Measurements from ENCODE around the gene SOAT2. TPM values are rescaled to one million over a fixed set of nuclear protein-coding genes. Genes with fewer than 3 reads are reported as not detected.

SOAT2 gene
- polyA plus RNA-seq, 4 donors = 1.2 to 3.1 (median 1.6) TPM

GRCh38 chr12:53173085-53173715 lies 69.9 kb downstream of the SOAT2 start:
- no peak for DNase-seq (ENCODE audit: low read depth in 4 of 4, low spot score in 2 of 4)

Other genes starting within 250 kb of the SOAT2 start
- 100 to 1,000 TPM; 212 to 262 (median 238) TPM for gene KRT8, start 198.4 kb upstream of the SOAT2 start, polyA plus RNA-seq (ENCODE audit: insufficient read length in 4 of 4)
- gene KRT18, start 154.4 kb upstream of the SOAT2 start, polyA plus RNA-seq (ENCODE audit: insufficient read length in 4 of 4) = 100 to 1,000 TPM; 164 to 178 (median 168) TPM
- gene EIF4B, start 97.0 kb upstream of the SOAT2 start, polyA plus RNA-seq (ENCODE audit: insufficient read length in 4 of 4) = 100 to 1,000 TPM; 463 to 558 (median 490) TPM
- gene TNS2, start 53.4 kb upstream of the SOAT2 start, polyA plus RNA-seq (ENCODE audit: insufficient read length in 4 of 4) = 100 to 1,000 TPM in 2 of 4 donors, 10 to 100 TPM in 2; 66.5 to 168 (median 112) TPM
- gene SPRYD3, start 24.1 kb upstream of the SOAT2 start, polyA plus RNA-seq (ENCODE audit: insufficient read length in 4 of 4) = 10 to 100 TPM; 17.2 to 22.9 (median 20.0) TPM
- 10 to 100 TPM; 11.2 to 22.5 (median 14.4) TPM for gene IGFBP6, start 5.8 kb upstream of the SOAT2 start, polyA plus RNA-seq (ENCODE audit: insufficient read length in 4 of 4)
- 10 to 100 TPM; 64.1 to 80.8 (median 67.7) TPM for gene ZNF740, start 77.2 kb downstream of the SOAT2 start, polyA plus RNA-seq (ENCODE audit: insufficient read length in 4 of 4)
- gene CSAD, start 77.4 kb downstream of the SOAT2 start, polyA plus RNA-seq (ENCODE audit: insufficient read length in 4 of 4) = 100 to 1,000 TPM in 2 of 4 donors, 10 to 100 TPM in 2; 25.9 to 126 (median 69.1) TPM
- 1 to 10 TPM; 1.2 to 1.7 (median 1.3) TPM for gene ITGB7, start 103.8 kb downstream of the SOAT2 start, polyA plus RNA-seq (ENCODE audit: insufficient read length in 4 of 4)
- gene RARG, start 128.7 kb downstream of the SOAT2 start, polyA plus RNA-seq (ENCODE audit: insufficient read length in 4 of 4) = 10 to 100 TPM; 27.5 to 39.6 (median 36.5) TPM
- 10 to 100 TPM in 2 of 4 donors, 1 to 10 TPM in 2; 8.7 to 18.1 (median 11.4) TPM for gene ESPL1, start 164.8 kb downstream of the SOAT2 start, polyA plus RNA-seq (ENCODE audit: insufficient read length in 4 of 4)
- 100 to 1,000 TPM; 589 to 875 (median 641) TPM for gene PFDN5, start 192.1 kb downstream of the SOAT2 start, polyA plus RNA-seq (ENCODE audit: insufficient read length in 4 of 4)
- 10 to 100 TPM; 48.4 to 60.0 (median 57.7) TPM for gene MYG1, start 196.2 kb downstream of the SOAT2 start, polyA plus RNA-seq (ENCODE audit: insufficient read length in 4 of 4)
- gene AAAS, start 218.1 kb downstream of the SOAT2 start, polyA plus RNA-seq (ENCODE audit: insufficient read length in 4 of 4) = 10 to 100 TPM; 68.2 to 95.5 (median 83.3) TPM
- gene SP7, start 232.9 kb downstream of the SOAT2 start, polyA plus RNA-seq (ENCODE audit: insufficient read length in 4 of 4) = under 1 TPM; 0.21 to 0.41 (median 0.29) TPM

All from left renal cortex interstitium (tissue), 4 donors.